Fibroblast of skin of abdomen (primary cell): ENCODE results near the gene CTCFL.
"Not testable (repeated sequence)": the region's sequence is repeated elsewhere in the genome, so short reads cannot be mapped to it uniquely, and the experiment has no call there.

ENCODE experiments used
- DNase-seq: peaks from one replicate; pipeline ENCODE4 v3.0.0-alpha.2; 2013

Gene CTCFL

GRCh38 chr20:57481281-57481711, 43.6 kb downstream of the CTCFL start:
- no peak for DNase-seq

GRCh38 chr20:57480444-57481160, 44.3 kb downstream of the CTCFL start:
- DNase-seq, result no peak

- no peak for DNase-seq
Measured at GRCh38 chr20:57479196-57479595, 45.7 kb downstream of the CTCFL start.

GRCh38 chr20:57478176-57478575, 46.8 kb downstream of the CTCFL start:
- no peak for DNase-seq

- DNase-seq, result no peak
Measured at GRCh38 chr20:57476641-57477461, 48.1 kb downstream of the CTCFL start.

GRCh38 chr20:57476084-57476526, 48.8 kb downstream of the CTCFL start:
- DNase-seq, result no peak

GRCh38 chr20:57475388-57476083, 49.4 kb downstream of the CTCFL start:
- DNase-seq, result no peak

- no peak for DNase-seq
Measured at GRCh38 chr20:57474816-57475215, 50.1 kb downstream of the CTCFL start.

GRCh38 chr20:57474205-57474604, 50.7 kb downstream of the CTCFL start:
- no peak for DNase-seq

- DNase-seq, result no peak
Measured at GRCh38 chr20:57473246-57474048, 51.5 kb downstream of the CTCFL start.

GRCh38 chr20:57472474-57472873, 52.5 kb downstream of the CTCFL start:
- DNase-seq, result not testable (repeated sequence)

- no peak for DNase-seq
Measured at GRCh38 chr20:57471496-57472372, 53.2 kb downstream of the CTCFL start.

GRCh38 chr20:57470666-57471495, 54.1 kb downstream of the CTCFL start:
- DNase-seq, result no peak

GRCh38 chr20:57470212-57470522, 54.8 kb downstream of the CTCFL start:
- no peak for DNase-seq

- DNase-seq, result no peak
Measured at GRCh38 chr20:57469418-57470211, 55.3 kb downstream of the CTCFL start.

GRCh38 chr20:57468523-57469417, 56.2 kb downstream of the CTCFL start:
- DNase-seq, result no peak

GRCh38 chr20:57467742-57468141, 57.2 kb downstream of the CTCFL start:
- no peak for DNase-seq

- no peak for DNase-seq
Measured at GRCh38 chr20:57465943-57466342, 59.0 kb downstream of the CTCFL start.

- no peak for DNase-seq
Measured at GRCh38 chr20:57465486-57465885, 59.5 kb downstream of the CTCFL start.
